MCF 10A (cell line): ENCODE data around the gene KAZN. TPM values are rescaled to one million over a fixed set of nuclear protein-coding genes. Genes with fewer than 3 reads are reported as not detected.

ENCODE experiments used
- BruUV-seq: library from RNA; stranded (reverse); fragments of 400-500 nt; replicated peaks from 2 replicates; lab custom pipeline; 2021; lab: Mats Ljungman, UMichigan
- CTCF ChIA-PET: fragments of 300-600 bp; sonication (Branson Sonifier 250); formaldehyde crosslinking; extraction: SDS; loops from one replicate; lab custom pipeline; 2021; ENCODE audit warnings: antibody characterized with exemption, inconsistent platforms; lab: Yijun Ruan, JAX
- POLR2A ChIA-PET: fragments of 300-600, 350-650 bp; sonication (Branson Sonifier 250); formaldehyde crosslinking; extraction: SDS; loops from one replicate; lab custom pipeline; 2020; ENCODE audit warnings: antibody characterized with exemption, inconsistent platforms; lab: Yijun Ruan, JAX
- DNase-seq: peaks from one replicate; pipeline ENCODE4 v3.0.0-alpha.2; 2018; ENCODE audit not compliant: unreplicated experiment
- H3K27ac Mint-ChIP-seq: one replicate; pipeline ENCODE4 v1.8.0; 2022; ENCODE audit warnings: mild to moderate bottlenecking, low read depth, mixed read lengths; ENCODE audit not compliant: unreplicated experiment
- H3K27me3 Mint-ChIP-seq: one replicate; pipeline ENCODE4 v1.8.0; 2022; ENCODE audit warnings: mixed read lengths; ENCODE audit not compliant: insufficient read depth, unreplicated experiment
- H3K36me3 Mint-ChIP-seq: one replicate; pipeline ENCODE4 v1.8.0; 2022; ENCODE audit warnings: mild to moderate bottlenecking, moderate library complexity, mixed read lengths; ENCODE audit not compliant: insufficient read depth, unreplicated experiment
- H3K4me1 Mint-ChIP-seq: one replicate; pipeline ENCODE4 v1.8.0; 2022; ENCODE audit warnings: mixed read lengths; ENCODE audit not compliant: insufficient read depth, unreplicated experiment
- H3K4me3 Mint-ChIP-seq: one replicate; pipeline ENCODE4 v1.8.0; 2022; ENCODE audit warnings: mild to moderate bottlenecking, moderate library complexity, mixed read lengths; ENCODE audit not compliant: unreplicated experiment
- H3K9me3 Mint-ChIP-seq: one replicate; pipeline ENCODE4 v1.8.0; 2022; ENCODE audit warnings: mixed read lengths; ENCODE audit not compliant: unreplicated experiment
- CTCF ChIP-seq: fragments of 200-600 bp; IDR thresholded peaks from one replicate; pipeline ENCODE4 v1.8.0; 2022; ENCODE audit warnings: antibody characterized with exemption, mild to moderate bottlenecking; ENCODE audit not compliant: unreplicated experiment
- intact Hi-C: fragments of 100-400 bp; cut with micrococcal nuclease; formaldehyde crosslinking; loops from 2 replicates; pipeline ENCODE4 v1.14.1; 2022
- total RNA-seq: library from RNA; stranded (reverse); gene quantifications from 2 replicates; pipeline ENCODE4 v1.2.3, GENCODE V29; 2022

Gene KAZN
- total RNA-seq, 1 experiment from 2014 or later, result 3.3 TPM

GRCh38 chr1:14826172-14826636 is 227.7 kb downstream of the KAZN start:
- H3K27ac Mint-ChIP-seq, result no peak overlapping the region
- DNase-seq, result peak; percentile 1
- ChIA-PET CTCF (interaction anchor here (0.7 kb wide), 1 partner anchor 221 kb away, joined by 3 read pairs; no protein-coding TSS in a partner anchor), POLR2A (no interaction called here)
- peaks cover 6% of the 10 kb centered on the region for H3K4me1 Mint-ChIP-seq
- no peak for TF ChIP-seq CTCF
- no peak overlapping the region for H3K4me3 Mint-ChIP-seq
- H3K27me3 Mint-ChIP-seq, result peaks cover 9% of the 10 kb centered on the region
- intact Hi-C loops, result no loop called here
- no peaks in the 10 kb centered on the region for H3K36me3 Mint-ChIP-seq
- H3K9me3 Mint-ChIP-seq, result no peaks in the 10 kb centered on the region
- BruUV-seq, result no TSS peak

GRCh38 chr1:14826731-14827326 is 228.3 kb downstream of the KAZN start:
- ChIA-PET POLR2A (no interaction called here), CTCF (no interaction called here)
- H3K9me3 Mint-ChIP-seq, result no peaks in the 10 kb centered on the region
- H3K4me3 Mint-ChIP-seq, result no peak overlapping the region
- no peak for DNase-seq
- intact Hi-C loops, result no loop called here
- TF ChIP-seq CTCF, result no peak
- BruUV-seq, result no TSS peak
- H3K27me3 Mint-ChIP-seq, result peaks cover 15% of the 10 kb centered on the region
- H3K27ac Mint-ChIP-seq, result no peak overlapping the region
- peaks cover 6% of the 10 kb centered on the region for H3K4me1 Mint-ChIP-seq
- no peaks in the 10 kb centered on the region for H3K36me3 Mint-ChIP-seq

- intact Hi-C loops, result no loop called here
- Mint-ChIP-seq H3K27me3 (peaks cover 18% of the 10 kb centered on the region), H3K4me3 (no peak overlapping the region), H3K36me3 (no peaks in the 10 kb centered on the region), H3K27ac (no peak overlapping the region), H3K9me3 (no peaks in the 10 kb centered on the region), H3K4me1 (no peaks in the 10 kb centered on the region)
- POLR2A ChIA-PET, result no interaction called here
- CTCF ChIA-PET, result interaction anchor here (0.5 kb wide), 1 partner anchor 44 kb away, joined by 6 read pairs; no protein-coding TSS in a partner anchor
- DNase-seq, result no peak
- BruUV-seq, result no TSS peak
- no peak for TF ChIP-seq CTCF
Measured at GRCh38 chr1:14827870-14828269, 229.4 kb downstream of the KAZN start.

DNA sequence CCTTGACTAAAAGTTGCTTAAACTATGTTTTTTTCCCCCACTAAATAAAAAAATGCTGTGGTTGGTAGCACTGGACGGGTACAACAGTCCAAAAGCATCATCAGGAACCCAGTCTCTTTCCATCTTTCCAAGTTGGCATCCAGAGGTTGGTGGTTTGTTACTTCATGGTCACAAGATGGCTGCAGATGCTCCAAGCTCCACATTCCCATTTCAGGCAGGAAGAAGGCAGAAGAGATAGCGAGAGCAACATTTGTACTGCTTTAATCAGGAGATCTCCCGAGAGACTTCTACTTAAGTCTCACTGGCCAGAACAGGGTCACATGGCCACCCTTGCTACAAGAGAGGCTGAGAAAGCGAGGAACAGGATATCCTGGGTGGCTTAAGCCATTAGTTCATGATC is 230.2 kb downstream of the KAZN start:
- Mint-ChIP-seq H3K4me3 (no peak overlapping the region), H3K4me1 (no peaks in the 10 kb centered on the region), H3K27me3 (peaks cover 26% of the 10 kb centered on the region), H3K27ac (no peak overlapping the region), H3K9me3 (no peaks in the 10 kb centered on the region), H3K36me3 (no peaks in the 10 kb centered on the region)
- ChIA-PET CTCF (interaction anchor here (0.5 to 0.7 kb wide), 2 partner anchors 9 to 44 kb away, joined by 3 to 6 read pairs; no protein-coding TSS in a partner anchor), POLR2A (no interaction called here)
- DNase-seq, result no peak
- intact Hi-C loops, result no loop called here
- BruUV-seq, result no TSS peak
- TF ChIP-seq CTCF, result no peak
